B cell (primary cell): Measurements from ENCODE around the gene CRTAP.

Experiments
- EZH2 ChIP-seq: IDR thresholded peaks from 2 replicates; pipeline ENCODE4 v1.6.1; 2012; ENCODE audit warnings: borderline replicate concordance, low read depth, mild to moderate bottlenecking, moderate library complexity, low read length; ENCODE audit not compliant: insufficient read depth, poor library complexity, severe bottlenecking
- TF ChIP-seq, protein P1 (sequence below): fragments of 200-600 bp; IDR thresholded peaks from one replicate; pipeline ENCODE4 v1.8.0; 2022; ENCODE audit warnings: antibody characterized with exemption, mild to moderate bottlenecking

DNA sequence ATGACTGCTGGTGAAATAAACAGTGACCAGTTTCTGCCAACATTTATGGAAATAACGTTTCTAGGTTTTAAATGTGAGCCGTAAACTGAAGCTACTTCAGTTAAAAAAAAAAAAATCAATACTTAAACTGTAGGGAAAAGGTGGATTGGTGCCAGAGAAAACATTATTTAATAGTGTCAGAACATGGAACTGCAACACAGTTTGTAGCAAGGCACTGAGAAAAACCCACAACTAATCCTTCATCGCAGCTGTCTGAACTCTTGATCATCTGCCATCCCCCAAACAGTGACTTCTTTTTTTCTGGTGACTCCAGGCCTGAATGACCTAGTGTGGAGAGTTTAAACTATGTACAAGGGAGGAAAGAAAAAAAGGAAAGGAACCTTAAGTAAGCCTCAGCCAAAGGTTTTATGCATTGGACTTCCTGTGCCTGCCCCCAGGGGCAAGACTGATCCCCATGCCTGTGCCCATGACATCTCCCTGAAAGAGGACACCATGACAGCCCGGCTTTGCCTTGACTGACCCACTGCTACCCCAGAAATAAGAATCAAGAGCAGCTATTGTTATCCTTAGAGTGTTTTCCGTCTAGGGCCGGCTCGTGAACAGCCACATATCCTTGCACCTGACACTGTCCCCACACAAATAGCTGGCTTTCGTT is 33.1 kb downstream of the CRTAP start:
- TF ChIP-seq, protein P1, sequence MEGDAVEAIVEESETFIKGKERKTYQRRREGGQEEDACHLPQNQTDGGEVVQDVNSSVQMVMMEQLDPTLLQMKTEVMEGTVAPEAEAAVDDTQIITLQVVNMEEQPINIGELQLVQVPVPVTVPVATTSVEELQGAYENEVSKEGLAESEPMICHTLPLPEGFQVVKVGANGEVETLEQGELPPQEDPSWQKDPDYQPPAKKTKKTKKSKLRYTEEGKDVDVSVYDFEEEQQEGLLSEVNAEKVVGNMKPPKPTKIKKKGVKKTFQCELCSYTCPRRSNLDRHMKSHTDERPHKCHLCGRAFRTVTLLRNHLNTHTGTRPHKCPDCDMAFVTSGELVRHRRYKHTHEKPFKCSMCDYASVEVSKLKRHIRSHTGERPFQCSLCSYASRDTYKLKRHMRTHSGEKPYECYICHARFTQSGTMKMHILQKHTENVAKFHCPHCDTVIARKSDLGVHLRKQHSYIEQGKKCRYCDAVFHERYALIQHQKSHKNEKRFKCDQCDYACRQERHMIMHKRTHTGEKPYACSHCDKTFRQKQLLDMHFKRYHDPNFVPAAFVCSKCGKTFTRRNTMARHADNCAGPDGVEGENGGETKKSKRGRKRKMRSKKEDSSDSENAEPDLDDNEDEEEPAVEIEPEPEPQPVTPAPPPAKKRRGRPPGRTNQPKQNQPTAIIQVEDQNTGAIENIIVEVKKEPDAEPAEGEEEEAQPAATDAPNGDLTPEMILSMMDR = no peak
- no peak for TF ChIP-seq EZH2
